Measurements from ENCODE around the gene LHFPL6. TPM values are rescaled to one million over a fixed set of nuclear protein-coding genes. Genes with fewer than 3 reads are reported as not detected.

Gene LHFPL6
- total RNA-seq, 4 donors from 2014 or later = 1.8 to 14.2 (median 9.0) TPM

GRCh38 chr13:39506559-39507390 lies 96.2 kb downstream of the LHFPL6 start:
- Histone ChIP-seq H3K27ac (no peak overlapping the region), H3K4me3 (no peak overlapping the region), H3K36me3 (no peaks in the 10 kb centered on the region), H3K9me3 (no peaks in the 10 kb centered on the region), H3K4me1 (no peaks in the 10 kb centered on the region), H3K27me3 (no peaks in the 10 kb centered on the region)
- TF ChIP-seq POLR2A (IDR thresholded peaks at IDR 0.05) = no peak
- TF ChIP-seq, protein P1, sequence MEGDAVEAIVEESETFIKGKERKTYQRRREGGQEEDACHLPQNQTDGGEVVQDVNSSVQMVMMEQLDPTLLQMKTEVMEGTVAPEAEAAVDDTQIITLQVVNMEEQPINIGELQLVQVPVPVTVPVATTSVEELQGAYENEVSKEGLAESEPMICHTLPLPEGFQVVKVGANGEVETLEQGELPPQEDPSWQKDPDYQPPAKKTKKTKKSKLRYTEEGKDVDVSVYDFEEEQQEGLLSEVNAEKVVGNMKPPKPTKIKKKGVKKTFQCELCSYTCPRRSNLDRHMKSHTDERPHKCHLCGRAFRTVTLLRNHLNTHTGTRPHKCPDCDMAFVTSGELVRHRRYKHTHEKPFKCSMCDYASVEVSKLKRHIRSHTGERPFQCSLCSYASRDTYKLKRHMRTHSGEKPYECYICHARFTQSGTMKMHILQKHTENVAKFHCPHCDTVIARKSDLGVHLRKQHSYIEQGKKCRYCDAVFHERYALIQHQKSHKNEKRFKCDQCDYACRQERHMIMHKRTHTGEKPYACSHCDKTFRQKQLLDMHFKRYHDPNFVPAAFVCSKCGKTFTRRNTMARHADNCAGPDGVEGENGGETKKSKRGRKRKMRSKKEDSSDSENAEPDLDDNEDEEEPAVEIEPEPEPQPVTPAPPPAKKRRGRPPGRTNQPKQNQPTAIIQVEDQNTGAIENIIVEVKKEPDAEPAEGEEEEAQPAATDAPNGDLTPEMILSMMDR (IDR thresholded peaks at IDR 0.05) = no peak
- DNase-seq = no peak

- no peak for DNase-seq
- Histone ChIP-seq H3K4me3 (no peak overlapping the region), H3K27me3 (no peaks in the 10 kb centered on the region), H3K27ac (no peak overlapping the region), H3K9me3 (no peaks in the 10 kb centered on the region), H3K4me1 (no peaks in the 10 kb centered on the region), H3K36me3 (no peaks in the 10 kb centered on the region)
- TF ChIP-seq, protein P1 (IDR thresholded peaks at IDR 0.05) = no peak
- TF ChIP-seq POLR2A (IDR thresholded peaks at IDR 0.05) = no peak
Measured at GRCh38 chr13:39505151-39505550, 97.8 kb downstream of the LHFPL6 start.

DNA sequence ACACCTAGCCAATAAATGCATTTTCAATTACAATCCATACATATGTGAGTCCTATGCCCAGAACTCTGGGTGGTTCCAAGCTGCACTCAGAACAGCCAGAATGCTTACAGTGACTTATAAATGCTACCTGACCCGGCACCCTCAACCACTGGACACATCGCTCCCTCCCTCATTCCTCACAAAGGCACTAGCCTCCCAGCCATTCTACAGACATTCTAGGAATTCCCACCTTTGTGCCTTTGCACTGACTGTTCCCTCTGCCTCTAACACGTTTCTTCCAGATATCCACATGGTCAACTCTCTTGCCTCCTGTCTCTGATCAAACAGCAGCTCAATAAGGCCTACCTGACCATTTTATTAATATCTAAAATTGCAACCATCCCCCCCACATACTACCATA lies 99.9 kb downstream of the LHFPL6 start:
- TF ChIP-seq, protein P1 (IDR thresholded peaks at IDR 0.05) = no peak
- TF ChIP-seq POLR2A (IDR thresholded peaks at IDR 0.05) = no peak
- Histone ChIP-seq H3K4me3 (no peak overlapping the region), H3K27me3 (no peaks in the 10 kb centered on the region)

GRCh38 chr13:39501702-39502324 lies 101.2 kb downstream of the LHFPL6 start:
- DNase-seq = no peak
- Histone ChIP-seq H3K9me3 (no peaks in the 10 kb centered on the region), H3K4me3 (no peak overlapping the region), H3K27ac (no peak overlapping the region), H3K36me3 (no peaks in the 10 kb centered on the region), H3K4me1 (no peaks in the 10 kb centered on the region), H3K27me3 (no peaks in the 10 kb centered on the region)
- TF ChIP-seq, protein P1 (IDR thresholded peaks at IDR 0.05) = no peak
- no peak for TF ChIP-seq POLR2A (IDR thresholded peaks at IDR 0.05)

More for the DNA sequence above, 99.9 kb downstream of the LHFPL6 start:
- H3K27ac ChIP-seq = no peak overlapping the region
- H3K4me1 ChIP-seq = no peaks in the 10 kb centered on the region
- no peak for DNase-seq
- no peaks in the 10 kb centered on the region for H3K36me3 ChIP-seq
- H3K9me3 ChIP-seq = no peaks in the 10 kb centered on the region

DNA sequence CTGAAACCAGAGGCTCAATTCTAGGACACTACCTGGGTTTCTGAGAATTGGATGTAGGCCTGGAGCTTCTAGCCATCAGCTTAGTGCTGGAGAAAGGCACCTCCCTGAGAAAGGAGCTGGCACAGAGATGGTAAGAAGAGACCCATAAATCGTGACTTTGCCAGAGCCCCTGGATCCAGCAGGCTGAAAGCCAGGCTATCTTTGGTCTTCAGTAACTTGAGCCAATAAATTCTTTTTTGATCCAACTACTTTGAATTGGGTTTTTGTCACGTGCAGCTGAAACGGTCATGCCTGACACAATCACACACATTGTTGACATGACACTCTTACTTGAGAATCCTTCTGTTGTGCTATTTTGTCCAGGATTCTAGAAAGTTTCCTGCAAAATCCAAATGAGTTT lies 103.4 kb downstream of the LHFPL6 start:
- Histone ChIP-seq H3K27me3 (no peaks in the 10 kb centered on the region), H3K36me3 (no peaks in the 10 kb centered on the region), H3K27ac (no peak overlapping the region), H3K4me3 (no peak overlapping the region), H3K9me3 (no peaks in the 10 kb centered on the region), H3K4me1 (no peaks in the 10 kb centered on the region)
- DNase-seq = no peak
- TF ChIP-seq, protein P1 (IDR thresholded peaks at IDR 0.05) = no peak
- TF ChIP-seq POLR2A (IDR thresholded peaks at IDR 0.05) = no peak

Data from Peyer's patch (tissue), 4 donors.